Myocyte (in vitro differentiated cells): Measurements from ENCODE around the gene OTUD3. TPM values are rescaled to one million over a fixed set of nuclear protein-coding genes. Genes with fewer than 3 reads are reported as not detected.
"Not testable (repeated sequence)": the region's sequence is repeated elsewhere in the genome, so short reads cannot be mapped to it uniquely, and the experiment has no call there.

ENCODE experiments used
- DNase-seq: peaks from one replicate; pipeline ENCODE4 v3.0.0-alpha.2; 2012; ENCODE audit warnings: low read depth
- polyA plus RNA-seq: library from polyadenylated mRNA; unstranded; fragments of >200 nt; gene quantifications from one replicate; pipeline ENCODE4 v1.2.1, GENCODE V29; 2012; ENCODE audit warnings: missing spikeins
- total RNA-seq: library from RNA; depleted of rRNA; stranded (reverse); fragments of >200 nt; gene quantifications from 2 replicates; pipeline ENCODE4 v1.2.3, GENCODE V29; 2014

OTUD3 gene, protein sequence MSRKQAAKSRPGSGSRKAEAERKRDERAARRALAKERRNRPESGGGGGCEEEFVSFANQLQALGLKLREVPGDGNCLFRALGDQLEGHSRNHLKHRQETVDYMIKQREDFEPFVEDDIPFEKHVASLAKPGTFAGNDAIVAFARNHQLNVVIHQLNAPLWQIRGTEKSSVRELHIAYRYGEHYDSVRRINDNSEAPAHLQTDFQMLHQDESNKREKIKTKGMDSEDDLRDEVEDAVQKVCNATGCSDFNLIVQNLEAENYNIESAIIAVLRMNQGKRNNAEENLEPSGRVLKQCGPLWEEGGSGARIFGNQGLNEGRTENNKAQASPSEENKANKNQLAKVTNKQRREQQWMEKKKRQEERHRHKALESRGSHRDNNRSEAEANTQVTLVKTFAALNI
- 10.6 and 12.5 TPM in 2 replicates for total RNA-seq
- polyA plus RNA-seq = 5.0 TPM

DNA sequence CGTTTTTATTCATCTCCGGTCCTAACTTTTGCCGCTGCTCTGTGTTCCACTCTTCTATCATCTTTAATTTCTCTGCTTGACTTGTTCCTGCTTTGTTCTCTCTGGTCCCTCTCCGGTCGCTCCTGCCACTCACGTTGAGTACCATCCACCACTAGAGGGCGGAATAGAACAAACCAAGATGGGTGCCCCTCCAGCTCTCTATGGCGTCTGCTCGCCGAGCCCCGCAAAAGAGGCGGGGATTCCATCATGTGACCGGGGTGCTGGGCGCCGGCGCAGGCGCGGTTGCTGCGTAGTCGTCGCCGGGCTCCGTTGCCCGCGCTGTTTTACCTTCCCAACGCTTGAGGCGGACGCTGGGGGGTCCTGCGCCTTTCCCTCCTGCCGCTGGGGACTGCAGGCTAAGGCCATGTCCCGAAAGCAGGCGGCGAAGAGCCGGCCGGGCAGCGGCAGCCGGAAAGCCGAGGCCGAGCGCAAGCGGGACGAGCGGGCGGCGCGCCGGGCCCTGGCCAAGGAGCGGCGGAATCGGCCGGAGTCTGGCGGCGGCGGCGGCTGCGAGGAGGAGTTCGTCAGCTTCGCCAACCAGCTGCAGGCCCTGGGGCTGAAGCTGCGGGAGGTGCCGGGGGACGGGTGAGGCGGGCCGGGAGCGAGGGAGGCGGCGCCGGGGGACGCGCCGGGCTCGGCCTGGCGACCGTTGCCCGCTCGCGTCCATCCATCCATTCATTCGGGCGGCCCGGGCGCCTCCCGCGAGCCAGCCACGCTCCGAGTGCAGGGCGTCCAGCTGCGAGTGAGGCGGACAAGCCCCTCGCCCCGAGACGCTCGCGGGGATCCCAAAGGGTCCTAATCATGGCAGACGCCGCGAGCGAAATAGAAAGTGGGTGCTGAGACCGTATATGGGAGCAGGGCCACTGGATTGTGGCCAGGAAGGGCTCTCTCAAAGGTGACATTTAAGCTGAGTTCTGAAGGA lies at the start of gene OTUD3:
Gene OTUD3, plus strand, starts transcription at position 285 of the 961 bp plus-strand sequence. Its CDS starts 119 bp downstream, at position 404.
- DNase-seq = peak; percentile 99

DNA sequence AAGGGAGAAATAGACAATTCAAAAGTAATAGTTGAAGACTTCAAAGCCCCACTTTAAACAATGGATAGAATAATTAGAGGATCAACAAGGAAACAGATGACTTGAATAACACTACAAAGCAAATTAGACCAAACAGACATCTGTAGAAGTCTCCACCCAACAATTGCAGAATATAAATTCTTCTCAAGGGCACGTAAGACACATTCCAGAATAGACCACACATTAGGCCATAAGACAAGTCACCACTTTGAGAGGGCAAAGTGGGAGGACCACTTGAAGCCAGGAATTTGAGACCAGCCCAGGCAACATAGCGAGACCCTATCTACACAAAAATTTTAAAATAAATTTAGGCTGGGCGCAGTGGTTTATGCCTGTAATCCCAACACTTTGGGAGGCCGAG lies 46.6 kb upstream of the OTUD3 start:
- peak; percentile 49 for DNase-seq

DNA sequence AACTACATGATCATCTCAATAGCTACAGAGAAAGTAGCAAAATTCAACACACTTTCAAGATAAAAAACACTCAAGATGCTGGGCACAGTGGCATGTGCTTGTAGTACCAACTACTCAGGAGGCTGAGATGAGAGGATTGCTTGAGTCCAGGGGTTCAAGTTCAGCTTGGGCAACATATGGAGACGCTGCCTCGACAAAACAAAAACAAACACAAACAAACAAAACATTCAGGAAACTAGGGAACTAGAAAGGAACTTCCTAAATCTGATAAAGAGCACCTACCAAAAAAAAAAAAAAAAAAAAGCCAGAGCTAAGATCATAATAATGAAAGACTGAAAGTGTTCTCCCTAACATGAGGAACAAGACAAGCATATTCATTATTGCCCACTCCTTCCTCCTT lies 44.3 kb upstream of the OTUD3 start:
- no peak for DNase-seq

GRCh38 chr1:19840228-19840627 lies 42.0 kb upstream of the OTUD3 start:
- DNase-seq = peak; percentile 80

DNA sequence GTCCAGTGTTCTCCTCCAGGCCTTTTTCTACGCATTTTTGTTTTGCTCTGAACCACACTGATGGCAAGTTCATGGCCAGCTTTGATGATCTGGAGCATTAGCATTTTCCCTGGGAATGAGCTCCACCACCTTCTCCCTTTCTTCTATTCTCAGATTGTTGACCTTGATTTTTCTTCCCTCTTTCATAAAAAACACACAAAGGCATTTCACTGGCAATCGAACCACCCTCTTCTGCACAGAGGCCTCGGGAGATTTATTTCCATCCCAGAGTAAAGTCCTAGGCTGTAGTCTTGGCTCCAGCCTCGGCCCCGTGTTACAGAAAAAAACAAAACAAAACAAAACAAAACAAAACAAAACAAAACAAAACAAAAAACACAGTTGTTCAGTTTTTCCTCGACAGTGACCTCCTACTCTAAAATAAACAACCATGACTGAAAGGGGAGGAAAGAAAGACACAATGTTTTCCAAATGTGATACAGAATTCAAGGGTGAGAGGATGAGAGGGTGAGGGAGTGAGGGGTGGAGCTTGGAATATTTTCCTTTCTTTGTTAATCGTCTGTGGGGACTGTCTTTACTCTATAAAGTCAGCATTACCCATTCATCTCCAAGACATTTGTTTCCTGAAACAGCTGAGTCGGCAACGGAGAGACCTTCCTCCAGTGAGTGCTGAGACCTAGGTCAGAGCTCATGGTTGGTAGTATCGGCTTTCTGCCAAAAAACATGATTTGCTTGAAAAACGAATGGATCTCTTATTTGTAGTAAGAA lies 37.3 kb upstream of the OTUD3 start:
- DNase-seq = no peak

GRCh38 chr1:19845555-19845954 lies 36.6 kb upstream of the OTUD3 start:
- no peak for DNase-seq

DNA sequence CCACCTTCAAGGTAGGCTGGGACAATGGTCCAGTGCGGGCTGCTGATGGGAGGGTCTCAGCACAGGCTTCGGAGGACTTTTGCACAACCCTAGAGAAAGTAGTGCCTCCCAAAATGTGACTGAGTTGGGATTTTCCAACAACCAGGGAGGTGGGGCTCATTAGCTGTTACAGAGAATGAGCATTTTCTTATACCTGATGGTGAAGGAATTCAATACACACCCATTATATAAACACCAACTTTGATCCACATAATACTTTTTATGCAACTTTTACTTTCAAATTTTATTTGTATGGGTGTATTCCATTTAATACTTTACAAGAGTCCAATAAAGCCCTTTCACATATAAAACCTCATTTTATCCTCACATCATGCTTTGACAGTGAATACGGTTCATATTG lies 35.9 kb upstream of the OTUD3 start:
- DNase-seq = no peak

- DNase-seq = not testable (repeated sequence)
Observed at GRCh38 chr1:19847334-19847733, 34.9 kb upstream of the OTUD3 start.

GRCh38 chr1:19849307-19849706 lies 32.9 kb upstream of the OTUD3 start:
- DNase-seq = not testable (repeated sequence)

GRCh38 chr1:19850214-19850613 lies 32.0 kb upstream of the OTUD3 start:
- no peak for DNase-seq

DNA sequence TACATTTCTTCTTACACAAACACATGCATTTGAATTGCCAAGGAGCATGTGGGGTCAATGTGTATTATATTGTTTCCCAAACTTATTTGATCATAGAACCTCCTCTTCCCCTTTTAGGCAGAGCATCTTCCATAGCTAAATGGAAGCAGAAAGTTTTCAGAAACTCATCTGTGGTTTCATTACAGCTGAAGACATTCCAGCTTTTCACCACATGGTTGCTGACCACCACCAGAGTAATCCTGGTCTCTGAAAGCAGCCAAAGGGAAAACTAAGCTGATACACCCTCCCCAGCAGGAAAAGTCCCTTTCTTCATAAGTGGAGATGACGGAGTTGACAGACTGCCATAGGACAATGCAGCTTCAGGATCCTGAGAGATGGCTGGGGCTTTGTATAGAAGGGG lies 30.2 kb upstream of the OTUD3 start:
- DNase-seq = peak; percentile 43

GRCh38 chr1:19854866-19855265 lies 27.3 kb upstream of the OTUD3 start:
- no peak for DNase-seq

- no peak for DNase-seq
Observed at GRCh38 chr1:19858893-19859292, 23.3 kb upstream of the OTUD3 start.

DNA sequence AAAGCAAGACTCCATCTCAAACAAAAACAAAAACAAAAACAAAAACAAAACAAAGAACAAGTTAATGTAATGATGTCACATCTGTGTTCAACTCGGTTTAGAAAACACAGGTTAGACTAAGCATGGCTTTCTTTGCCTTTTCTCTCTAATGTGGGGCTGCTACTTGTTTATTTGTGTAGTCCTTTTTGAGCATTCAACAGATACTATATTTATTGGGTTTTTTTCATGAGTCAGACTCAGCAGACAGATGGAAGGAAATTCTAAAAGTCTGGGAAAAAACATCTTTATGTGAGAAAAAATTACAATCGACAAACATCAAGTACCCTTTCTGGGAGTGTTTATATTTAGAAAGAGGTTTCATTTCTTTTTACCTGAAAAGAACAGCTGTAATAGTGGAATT lies 22.3 kb upstream of the OTUD3 start:
- DNase-seq = no peak

DNA sequence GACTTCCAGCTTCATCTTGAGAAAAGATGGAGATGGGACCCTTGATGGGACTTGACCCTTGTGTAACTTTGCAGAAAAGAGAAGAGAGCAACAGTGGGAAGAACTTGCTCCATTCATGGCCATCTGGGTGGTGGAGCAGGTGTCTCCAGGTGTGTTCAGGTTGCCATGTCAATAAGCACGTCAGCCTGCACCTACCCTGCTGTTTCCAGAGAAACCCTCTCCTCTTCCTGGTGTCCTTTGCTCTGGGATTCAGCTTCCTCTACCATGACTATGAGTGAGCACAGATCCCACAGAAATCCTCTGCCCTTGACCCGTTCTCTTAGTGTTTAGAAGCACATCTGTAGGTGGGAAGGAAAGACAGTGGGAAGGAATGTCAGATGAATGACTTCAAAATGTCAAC lies 21.8 kb upstream of the OTUD3 start:
- no peak for DNase-seq

GRCh38 chr1:19861034-19861433 lies 21.2 kb upstream of the OTUD3 start:
- no peak for DNase-seq

DNA sequence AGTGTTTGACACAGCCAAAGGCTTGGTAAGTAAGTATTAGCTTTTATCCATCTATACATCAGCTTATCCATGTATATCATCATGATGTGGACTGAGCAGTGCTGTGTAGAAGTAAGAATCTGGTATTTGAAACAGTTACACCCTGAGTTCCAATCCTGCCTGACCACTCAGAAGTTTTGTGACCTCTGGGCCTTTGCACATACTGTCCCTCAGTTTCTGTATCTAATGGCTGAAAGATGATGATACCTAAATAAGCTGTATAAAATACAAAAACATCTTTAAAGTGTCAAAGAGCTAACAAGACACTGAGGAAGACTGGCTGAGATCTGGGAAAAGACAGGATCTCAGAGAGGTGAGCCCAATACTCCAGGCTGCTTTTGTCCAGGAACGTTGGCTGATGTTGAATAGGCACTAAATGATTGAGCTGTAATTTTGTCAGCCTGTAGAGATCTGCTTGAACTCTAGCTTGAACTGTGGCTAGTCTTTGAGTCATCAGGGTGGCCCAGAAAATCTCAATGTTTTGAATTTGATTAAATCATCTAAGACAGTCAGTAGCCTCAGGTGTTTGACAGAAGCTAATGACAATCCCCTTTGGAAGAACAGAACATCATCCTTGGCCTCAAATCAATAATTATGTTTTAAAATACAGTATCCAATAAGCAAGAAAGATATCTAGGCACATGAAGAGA lies 20.2 kb upstream of the OTUD3 start:
- no peak for DNase-seq

- DNase-seq = no peak
Observed at GRCh38 chr1:19862944-19863343, 19.3 kb upstream of the OTUD3 start.

- no peak for DNase-seq
Observed at GRCh38 chr1:19864570-19865160, 17.5 kb upstream of the OTUD3 start.

GRCh38 chr1:19866029-19866428 lies 16.2 kb upstream of the OTUD3 start:
- DNase-seq = no peak
